SU-DHL-6 (cell line): ENCODE data around the gene ERN1.

ENCODE experiments used
- EZH2phosphoT487 ChIP-seq: fragments of 200-600 bp; sonication (generic), shearing (Covaris generic); conservative IDR thresholded peaks from 2 replicates; pipeline ENCODE4 v1.6.1; 2018; ENCODE audit warnings: mild to moderate bottlenecking, antibody characterized with exemption, low read length, moderate library complexity, mixed read lengths
- TF ChIP-seq, protein P1 (sequence below): fragments of 200-600 bp; sonication (generic); IDR thresholded peaks from one replicate; pipeline ENCODE4 v1.5.1; 2017; ENCODE audit warnings: antibody characterized with exemption, mild to moderate bottlenecking, low read length, moderate library complexity; ENCODE audit not compliant: insufficient read depth, poor library complexity, severe bottlenecking

GRCh38 chr17:64038331-64039105 lies 91.4 kb downstream of the ERN1 start:
- TF ChIP-seq, protein P1, sequence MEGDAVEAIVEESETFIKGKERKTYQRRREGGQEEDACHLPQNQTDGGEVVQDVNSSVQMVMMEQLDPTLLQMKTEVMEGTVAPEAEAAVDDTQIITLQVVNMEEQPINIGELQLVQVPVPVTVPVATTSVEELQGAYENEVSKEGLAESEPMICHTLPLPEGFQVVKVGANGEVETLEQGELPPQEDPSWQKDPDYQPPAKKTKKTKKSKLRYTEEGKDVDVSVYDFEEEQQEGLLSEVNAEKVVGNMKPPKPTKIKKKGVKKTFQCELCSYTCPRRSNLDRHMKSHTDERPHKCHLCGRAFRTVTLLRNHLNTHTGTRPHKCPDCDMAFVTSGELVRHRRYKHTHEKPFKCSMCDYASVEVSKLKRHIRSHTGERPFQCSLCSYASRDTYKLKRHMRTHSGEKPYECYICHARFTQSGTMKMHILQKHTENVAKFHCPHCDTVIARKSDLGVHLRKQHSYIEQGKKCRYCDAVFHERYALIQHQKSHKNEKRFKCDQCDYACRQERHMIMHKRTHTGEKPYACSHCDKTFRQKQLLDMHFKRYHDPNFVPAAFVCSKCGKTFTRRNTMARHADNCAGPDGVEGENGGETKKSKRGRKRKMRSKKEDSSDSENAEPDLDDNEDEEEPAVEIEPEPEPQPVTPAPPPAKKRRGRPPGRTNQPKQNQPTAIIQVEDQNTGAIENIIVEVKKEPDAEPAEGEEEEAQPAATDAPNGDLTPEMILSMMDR, result no peak
- TF ChIP-seq EZH2phosphoT487, result no peak
